GM19328 (cell line): Measurements from ENCODE around the gene PSG11.
"Not testable (repeated sequence)": the region's sequence is repeated elsewhere in the genome, so short reads cannot be mapped to it uniquely, and the experiment has no call there.

Experiments used
- ATAC-seq: cut with Tn5 transposase; IDR thresholded peaks from one replicate; pipeline ENCODE4 v1.9.1; 2021; ENCODE audit warnings: mild to moderate bottlenecking, moderate library complexity; ENCODE audit not compliant: unreplicated experiment

The PSG11 gene

DNA sequence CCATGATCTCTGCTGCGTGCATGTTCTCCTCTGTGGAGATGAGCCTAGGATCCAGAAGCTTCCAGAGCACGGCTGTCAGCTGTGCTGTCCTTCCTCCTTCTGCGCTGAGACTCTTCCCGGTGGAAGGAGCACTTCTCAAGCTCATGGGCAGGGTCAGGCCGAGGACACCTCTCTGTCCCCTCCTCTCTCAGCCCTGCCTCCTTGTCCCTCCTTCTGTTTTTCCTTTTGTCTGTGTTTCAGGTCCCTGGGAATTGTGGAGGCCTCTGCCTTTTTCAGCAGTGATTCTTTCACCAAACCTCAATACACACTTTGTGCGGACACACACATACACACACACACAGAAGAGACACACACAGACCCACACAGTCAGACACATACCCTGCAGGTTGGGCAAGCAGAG lies at the start of gene PSG11:
Gene PSG11, minus strand, starts transcription at position 101 of the 400 bp plus-strand sequence. Its CDS starts 97 bp downstream, at position 4.
- ATAC-seq = not testable (repeated sequence)

DNA sequence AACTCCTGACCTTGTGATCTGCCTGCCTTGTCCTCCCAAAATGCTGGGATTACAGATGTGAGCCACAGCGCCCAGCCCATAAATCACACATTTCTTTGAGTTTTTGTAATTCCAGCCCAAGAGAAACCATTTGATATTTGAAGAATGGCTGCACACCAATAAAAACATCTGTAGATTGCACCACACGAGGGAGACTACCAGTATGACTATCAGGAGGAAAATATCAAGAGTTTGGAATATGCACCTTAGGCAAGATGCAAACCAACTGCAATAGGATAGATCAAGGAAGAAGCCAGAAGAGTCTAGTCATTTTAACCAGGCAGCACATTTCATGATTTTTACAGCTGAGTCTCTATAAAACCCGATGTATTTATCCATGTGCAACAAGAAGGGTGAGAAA lies 36.1 kb upstream of the PSG11 start:
- ATAC-seq = not testable (repeated sequence)

DNA sequence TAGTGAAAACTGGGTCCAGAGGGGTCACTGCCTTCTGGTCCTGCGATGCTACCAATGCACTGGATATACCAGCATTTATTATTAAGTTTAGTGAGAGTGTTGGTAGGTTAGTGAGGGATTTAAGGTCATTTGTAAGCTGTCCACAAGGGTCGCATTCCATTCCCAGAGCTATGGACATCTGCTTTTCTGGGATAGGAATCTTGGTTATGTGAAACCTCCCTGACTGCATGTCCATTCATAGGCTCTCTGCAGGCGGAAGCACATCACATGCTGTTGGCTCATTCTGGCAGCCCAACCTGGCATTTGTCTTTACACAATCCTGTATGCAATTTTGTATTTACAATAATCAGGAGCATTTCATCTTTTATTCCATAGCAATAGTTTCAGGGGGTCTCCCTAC lies 35.1 kb upstream of the PSG11 start:
- ATAC-seq = not testable (repeated sequence)

DNA sequence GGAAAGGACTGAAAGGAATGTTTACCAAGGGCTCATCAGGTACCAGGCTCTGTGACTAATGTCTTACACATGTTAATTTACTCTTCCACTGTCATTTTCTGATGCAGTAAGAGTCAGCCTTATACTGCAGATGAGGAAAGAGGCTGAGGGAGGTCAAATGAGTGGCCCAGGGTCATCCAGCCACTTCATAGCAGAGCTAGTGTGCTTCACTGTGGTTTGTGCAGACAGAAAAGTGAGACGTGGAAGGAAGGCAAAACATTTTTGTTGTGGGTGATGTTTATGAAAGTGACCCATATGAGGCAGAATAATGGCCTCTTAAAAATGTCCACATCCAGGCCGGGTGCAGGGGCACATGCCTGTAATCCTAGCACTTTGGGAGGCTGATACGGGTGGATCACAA lies 34.0 kb upstream of the PSG11 start:
- ATAC-seq = not testable (repeated sequence)

DNA sequence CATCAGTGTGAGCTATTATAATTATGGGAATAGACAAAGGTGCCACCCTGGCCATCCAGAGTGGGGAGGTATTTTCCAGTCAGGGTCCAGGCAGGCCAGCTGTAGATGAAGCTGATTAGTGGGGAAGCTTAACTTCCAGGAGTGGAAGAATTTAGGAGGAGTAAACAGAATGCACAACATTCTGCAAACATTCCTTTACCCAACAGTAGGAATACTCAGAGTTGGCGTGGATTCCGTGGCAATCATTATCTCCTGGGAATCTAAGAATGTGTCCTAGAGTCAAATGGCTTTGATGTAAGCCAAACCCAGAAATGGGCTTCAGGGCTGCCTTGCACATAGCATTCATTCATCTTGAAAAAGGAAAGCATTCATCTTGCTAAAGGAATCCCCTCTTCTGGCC lies 33.2 kb upstream of the PSG11 start:
- not testable (repeated sequence) for ATAC-seq

DNA sequence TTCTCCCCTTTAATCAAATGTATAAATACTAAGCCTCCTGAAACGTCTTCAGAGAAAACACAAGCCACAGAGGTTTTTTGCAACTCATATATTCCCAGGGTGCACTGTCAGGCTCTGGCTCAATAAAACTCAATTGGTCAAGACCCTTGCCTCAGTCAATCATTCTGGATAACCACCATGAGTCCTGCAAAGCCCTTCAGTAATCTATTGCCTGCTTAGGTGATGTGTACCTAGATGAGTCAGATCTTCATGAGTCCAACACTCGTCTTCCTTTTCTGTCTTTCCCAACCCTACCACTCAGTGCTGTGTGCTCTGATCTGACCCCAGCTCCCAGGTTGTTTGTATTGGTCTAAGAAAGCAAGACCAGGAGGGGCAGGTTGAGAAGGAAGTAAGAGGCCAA lies 32.2 kb upstream of the PSG11 start:
- not testable (repeated sequence) for ATAC-seq

DNA sequence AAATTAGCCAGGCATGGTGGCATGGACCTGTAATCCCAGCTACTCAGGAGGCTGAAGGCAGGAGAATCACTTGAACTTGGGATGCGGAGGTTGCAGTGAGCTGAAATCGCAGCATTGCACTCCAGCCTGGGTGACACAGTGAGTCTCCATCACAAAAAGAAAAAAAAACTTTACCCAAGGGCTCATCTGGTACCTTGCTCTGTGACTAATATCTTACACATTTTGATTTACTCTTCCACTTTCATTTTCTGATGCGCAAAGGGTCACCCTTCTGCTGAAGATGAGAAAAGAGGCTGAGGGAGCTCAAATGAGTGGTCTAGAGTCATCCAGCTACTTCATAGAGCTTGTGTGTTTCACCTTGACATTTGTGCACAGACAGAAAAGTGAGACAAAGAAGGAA lies 21.7 kb upstream of the PSG11 start:
- not testable (repeated sequence) for ATAC-seq

DNA sequence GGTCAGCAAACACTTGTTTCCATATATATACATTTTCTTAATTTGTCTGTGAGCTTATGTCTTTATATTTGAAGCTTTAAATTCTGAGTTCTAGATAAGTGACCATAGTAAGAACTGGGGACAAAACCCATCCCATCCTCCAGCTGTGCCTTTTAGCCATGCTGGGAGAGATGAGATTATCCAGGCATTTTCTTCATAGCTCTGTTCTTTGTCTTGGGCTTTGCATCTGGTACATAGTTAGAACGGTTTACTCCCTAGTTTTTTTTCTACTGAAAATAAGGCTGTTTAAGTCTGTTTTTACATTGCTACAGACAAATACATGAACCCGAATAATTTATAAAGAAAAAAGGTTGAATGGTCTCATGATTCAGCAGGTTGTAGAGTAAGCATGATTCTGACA lies 20.3 kb upstream of the PSG11 start:
- ATAC-seq = not testable (repeated sequence)

DNA sequence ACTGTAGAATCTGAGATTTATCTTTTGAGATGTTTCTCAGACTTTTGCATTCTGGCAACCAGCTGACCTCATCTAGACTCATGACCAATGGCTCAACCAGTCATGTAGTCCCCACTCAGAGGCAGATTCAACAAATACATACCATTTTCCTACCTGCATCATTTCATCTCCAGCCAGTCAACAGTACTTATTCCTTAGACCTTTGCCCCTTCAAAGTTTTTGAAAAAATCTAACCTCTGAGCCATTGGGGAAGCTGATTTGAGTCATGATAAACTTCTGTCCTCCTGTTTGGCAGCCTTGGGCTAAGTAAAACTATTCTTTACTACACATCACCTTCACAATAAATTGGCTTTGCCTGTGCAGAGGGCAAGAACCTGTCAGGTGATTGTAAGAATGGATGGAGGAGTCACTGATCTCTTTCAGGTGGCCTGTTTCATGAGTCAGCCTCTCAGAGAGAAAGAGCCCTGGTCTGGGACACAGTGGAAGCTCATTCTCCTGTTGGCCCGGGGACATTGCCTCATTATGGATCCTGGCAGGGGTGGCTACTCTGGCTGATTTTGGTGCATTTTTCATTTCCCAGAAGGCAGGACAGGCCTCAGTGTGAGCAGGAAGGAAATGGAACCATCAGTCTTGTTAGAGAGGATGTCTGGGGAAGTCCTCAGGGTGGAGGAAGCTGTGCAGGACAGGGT lies 17.4 kb upstream of the PSG11 start:
- ATAC-seq = not testable (repeated sequence)

DNA sequence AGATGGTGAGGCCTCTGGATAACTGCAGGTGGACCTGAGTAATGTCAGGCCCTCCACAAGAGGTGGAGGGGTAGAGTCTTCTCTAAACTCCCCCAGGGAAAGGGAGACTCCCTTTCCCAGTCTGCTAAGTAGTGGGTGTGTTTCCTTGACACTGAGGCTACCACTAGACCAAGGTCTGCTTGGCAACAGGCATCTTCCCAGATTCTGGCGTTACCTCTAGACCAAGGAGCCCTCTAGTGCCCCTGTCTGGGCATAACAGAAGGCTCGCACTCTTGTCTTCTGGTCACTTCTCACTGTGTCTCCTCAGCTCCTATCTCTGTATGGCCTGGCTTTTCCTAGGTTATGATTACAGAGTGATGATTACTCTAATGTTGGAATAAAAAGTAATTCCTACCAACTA lies 5.4 kb upstream of the PSG11 start:
- ATAC-seq = not testable (repeated sequence)

DNA sequence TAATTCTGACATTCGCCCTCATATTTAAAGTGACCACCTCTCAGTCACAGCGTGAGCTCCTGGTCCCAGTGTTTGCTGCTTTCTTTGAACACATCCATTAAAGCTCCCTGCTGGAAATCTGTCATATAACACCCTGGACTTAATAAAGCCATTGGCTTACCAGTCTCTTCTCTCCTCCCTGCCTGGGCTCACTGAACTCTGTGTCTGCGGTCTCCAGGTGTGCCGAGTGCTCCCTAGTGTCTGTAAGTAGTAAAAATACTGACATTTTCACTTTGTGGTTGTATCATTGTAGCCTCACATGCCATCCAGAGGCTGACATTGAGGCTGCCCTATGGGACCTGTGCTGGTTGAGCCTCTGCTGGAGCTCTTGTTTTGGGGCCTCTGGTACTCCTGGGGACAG lies 2.6 kb upstream of the PSG11 start:
- no peak for ATAC-seq

DNA sequence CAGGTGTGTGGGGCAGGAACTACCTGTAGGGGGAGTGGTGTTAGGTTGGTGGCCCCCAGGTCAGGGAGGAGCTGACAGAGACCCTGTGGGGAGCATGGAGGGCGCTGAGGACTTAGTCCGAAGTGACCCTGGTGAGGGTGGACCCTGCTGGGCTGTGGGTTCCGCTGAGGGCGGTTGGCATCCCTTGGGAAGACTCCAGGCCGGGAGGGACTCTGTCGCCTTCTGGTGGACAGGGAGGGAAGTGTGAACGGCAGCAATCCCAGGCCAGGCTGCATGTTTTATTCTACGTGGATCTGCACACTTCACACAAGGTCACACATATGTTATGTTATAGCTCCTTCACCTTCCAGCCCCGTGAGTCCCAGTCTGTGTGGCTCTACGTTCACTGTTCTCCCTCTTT lies 1.7 kb upstream of the PSG11 start:
- not testable (repeated sequence) for ATAC-seq

DNA sequence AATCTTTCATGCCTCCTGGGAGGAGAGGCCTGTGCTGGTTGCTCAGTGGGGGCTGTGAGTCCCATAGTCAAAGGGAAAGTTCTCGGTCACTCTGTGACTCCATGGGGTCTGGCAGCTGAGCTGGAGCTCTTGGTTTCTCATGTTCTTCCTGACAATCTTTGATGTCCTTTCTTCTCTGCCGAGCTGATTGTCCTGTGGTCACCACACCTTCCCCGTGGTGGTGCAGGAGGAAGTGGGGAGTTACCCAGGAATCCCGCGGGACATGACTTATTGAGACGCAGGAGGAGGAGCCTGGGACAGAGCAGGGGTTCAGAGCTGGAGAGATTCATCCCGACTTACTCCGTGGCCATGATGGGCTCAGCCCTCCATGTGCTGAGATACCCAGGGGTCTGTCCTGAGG lies 792 bp upstream of the PSG11 start:
- ATAC-seq = not testable (repeated sequence)

DNA sequence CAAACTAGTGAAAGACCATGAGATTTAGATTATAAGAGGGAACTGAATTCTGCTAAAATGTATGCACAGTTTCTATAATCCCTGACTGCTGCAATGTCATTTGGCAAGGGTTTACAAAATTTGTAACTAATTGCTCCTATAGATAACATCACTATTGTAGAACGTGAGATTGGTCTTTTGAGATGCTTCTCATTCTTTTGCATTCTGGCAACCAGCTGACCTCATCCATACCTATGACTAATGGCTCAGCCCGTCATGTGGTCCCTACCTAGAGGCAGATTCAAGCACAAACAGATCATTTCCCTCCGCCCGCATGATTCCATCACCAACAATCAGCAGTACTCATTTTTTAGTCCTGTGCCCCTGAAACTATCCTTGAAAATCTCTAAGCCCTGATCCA lies 4.2 kb downstream of the PSG11 start:
- not testable (repeated sequence) for ATAC-seq

DNA sequence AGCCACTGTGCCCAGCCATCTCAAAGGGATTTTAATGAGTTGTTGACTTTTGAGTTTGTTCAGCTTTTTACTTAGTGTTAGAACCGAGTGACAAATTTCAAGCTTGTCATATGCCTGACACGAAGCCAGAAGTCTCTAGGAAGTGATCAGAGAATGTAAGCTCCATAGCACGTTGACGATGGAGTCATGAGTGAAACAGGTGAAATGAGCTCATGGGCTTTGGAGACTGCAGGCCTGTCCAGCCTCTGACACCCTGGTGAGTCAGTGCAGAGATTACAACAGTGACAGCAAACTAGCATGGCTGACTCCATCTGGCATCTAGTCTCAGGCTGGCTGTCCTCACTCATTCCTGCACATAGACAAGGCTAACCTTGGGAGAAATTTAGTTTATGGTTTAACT lies 4.6 kb downstream of the PSG11 start:
- not testable (repeated sequence) for ATAC-seq

DNA sequence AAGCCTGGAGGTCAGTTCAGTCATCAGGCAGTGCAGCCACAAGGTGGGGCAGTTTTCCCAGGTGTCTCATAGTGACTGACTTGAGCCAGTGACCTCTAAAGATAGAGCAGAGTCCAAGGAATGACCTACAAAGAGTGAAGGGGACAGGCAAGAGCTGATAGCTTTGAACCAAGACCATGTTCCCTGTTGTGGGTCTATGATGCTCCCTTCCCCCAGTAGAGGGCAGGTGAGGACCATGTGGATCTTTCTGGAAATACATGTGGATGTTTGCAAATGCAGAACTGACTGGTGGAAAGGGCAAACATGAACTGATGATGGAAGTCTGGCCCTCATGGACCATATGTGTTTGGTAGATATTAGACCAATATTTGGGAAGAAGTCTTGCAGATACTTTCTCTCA lies 6.7 kb downstream of the PSG11 start:
- ATAC-seq = not testable (repeated sequence)

DNA sequence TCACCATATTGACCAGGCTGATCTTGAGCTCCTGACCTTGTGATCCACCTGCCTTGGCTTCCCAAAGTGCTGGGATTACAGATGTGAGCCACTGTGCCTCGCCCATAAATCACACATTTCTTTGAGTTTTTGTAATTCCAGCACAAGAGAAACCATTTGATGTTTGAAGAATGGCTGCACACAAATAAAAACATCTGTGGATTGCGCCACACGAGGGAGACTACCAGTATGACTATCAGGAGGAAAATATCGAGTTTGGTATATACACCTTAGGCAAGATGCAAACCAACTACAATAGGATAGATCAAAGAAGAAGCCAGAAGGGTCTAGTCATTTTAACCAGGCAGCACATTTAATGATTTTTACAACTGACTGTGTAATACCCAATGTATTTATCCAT lies 20.4 kb downstream of the PSG11 start:
- ATAC-seq = not testable (repeated sequence)

DNA sequence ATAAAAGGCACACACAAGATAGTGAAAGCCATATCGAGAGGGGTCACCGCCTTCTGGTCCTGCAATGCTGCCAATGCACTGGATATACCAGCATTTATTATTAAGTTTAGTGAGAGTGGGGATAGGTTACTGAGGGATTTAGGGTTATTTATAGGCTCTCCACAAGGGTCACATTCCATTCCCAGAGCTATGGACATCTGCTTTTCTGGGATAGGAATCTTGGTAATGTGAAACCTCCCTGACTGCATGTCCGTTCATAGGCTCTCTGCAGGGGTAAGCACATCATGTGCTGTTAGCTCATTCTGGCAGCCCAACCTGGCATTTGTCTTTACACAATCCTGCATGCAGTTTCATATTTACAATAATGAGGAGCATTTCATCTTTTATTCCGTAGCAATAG lies 21.4 kb downstream of the PSG11 start:
- ATAC-seq = not testable (repeated sequence)

DNA sequence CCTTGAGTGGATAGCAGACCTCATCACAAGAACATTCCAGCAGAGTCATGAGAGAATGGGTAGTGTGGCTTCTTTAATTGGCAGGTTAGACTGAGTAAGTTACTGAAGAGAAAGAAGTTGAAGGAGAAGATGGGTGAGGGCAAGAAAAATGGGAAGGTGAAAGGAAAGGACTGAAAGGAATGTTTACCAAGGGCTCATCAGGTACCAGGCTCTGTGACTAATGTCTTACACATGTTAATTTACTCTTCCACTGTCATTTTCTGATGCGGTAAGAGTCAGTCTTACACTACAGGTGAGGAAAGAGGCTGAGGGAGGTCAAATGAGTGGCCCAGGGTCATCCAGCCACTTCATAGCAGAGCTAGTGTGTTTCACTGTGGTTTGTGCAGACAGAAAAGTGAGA lies 22.6 kb downstream of the PSG11 start:
- not testable (repeated sequence) for ATAC-seq

DNA sequence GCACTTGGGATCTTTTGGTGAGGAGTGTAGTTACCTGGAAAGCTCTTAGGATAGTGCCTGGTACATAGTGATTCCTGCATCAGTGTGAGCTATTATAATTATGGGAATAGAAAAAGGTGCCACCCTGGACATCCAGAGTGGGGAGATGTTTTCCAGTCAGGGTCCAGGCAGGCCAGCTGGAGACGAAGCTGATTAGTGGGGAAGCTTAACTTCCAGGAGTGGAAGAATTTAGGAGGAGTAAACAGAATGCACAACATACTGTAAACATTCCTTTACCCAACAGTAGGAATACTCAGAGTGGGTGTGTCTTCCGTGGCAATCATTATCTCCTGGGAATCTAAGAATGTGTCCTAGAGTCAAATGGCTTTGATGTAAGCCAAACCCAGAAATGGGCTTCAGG lies 23.3 kb downstream of the PSG11 start:
- ATAC-seq = not testable (repeated sequence)

DNA sequence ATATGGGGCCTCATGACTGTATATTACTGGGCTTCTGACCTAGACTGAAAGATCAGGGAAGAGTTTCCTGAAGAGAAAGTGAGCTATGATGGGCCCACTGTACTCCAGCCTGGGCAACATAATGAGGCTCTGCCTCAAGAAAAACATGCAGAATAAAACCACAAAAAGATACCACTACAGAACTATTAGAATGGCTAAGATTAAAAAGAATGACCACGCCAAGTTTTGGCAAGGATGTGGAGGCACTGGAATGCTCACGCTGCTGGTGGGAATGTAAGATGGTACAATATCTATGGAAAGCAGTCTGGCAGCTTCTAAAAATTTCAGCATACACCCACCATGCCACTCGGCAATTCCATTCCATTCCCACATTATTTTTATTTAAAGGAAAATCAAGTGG lies 30.1 kb downstream of the PSG11 start:
- not testable (repeated sequence) for ATAC-seq

DNA sequence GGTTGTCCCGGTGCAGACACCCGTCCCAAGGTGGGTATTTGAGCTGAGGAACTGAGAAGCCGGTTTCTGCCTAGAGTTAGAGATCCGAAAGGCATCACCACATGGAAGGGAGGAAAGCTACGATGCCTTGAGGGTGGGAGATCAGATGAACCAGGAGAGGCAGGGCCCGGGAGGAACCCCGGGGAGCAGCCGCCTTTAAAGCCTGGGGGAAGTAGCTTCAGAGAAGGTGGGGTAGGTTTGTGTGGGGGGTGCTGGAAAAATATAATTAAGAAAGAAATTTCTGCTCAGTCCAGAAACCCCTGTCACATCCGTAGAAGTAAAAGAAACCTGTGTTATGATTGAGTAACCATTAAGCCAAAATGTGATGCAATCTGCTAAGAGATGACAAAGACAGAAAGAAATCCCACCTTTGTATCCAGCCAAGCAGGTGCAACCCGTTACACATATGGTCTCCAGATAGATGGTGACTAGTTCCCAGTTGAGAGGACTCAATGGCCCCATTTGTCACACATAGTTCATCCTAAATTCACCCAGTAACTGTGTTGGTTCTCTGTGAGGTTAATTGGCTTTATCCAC lies 34.2 kb downstream of the PSG11 start:
- ATAC-seq = not testable (repeated sequence)

DNA sequence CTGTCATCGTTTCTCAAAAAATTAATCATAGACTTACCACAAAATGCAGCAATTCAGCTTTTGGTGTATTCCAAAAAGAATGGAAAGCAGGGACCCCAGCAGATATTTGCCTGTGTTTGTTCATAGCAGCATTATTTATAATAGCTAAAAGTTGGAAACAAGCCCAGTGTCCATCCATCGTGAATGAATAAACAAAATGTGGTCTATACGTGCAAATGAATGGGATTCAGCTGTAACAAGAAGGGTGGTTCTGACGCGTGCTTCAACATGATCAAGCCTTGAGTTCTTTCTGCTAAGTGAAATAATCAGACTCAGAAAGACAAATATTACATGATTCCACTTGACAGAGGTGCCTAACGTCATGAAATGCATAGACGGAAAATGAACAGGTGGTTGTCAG lies 36.4 kb downstream of the PSG11 start:
- ATAC-seq = no peak
